CD4-positive, alpha-beta T cell (primary cell): ENCODE measurements around the gene CLSTN2. TPM values are rescaled to one million over a fixed set of nuclear protein-coding genes. Genes with fewer than 3 reads are reported as not detected.

Experiments
- ATAC-seq: fragments of 200-7000 bp; cut with Tn5 transposase; one replicate; pipeline ENCODE4 v1.10.0; 2022; ENCODE audit warnings: mild to moderate bottlenecking; ENCODE audit not compliant: poor library complexity
- CTCF ChIA-PET: fragments of 350-600 bp; sonication (Branson Sonifier 250); formaldehyde crosslinking; loops from one replicate; lab custom pipeline; 2021; ENCODE audit warnings: antibody characterized with exemption, inconsistent platforms; lab: Charles Lee
- POLR2A ChIA-PET: fragments of 350-600 bp; sonication (Branson Sonifier 250); formaldehyde crosslinking; loops from one replicate; lab custom pipeline; 2021; ENCODE audit warnings: antibody characterized with exemption, inconsistent platforms; lab: Charles Lee
- DNase-seq, 14 experiments: peaks; one replicate each; pipeline ENCODE4 v3.0.0-alpha.2; 2013 to 2020; ENCODE audit warnings: mixed read lengths in 2 of 14
- H3K27ac ChIP-seq, 2 donors: one replicate each; pipeline versions ENCODE4 v1.5.1 to v1.7.0; 2013; ENCODE audit warnings: low read length in 2 of 2, low read depth in 1 of 2, mild to moderate bottlenecking in 1 of 2
- H3K27me3 ChIP-seq, 2 experiments: 1 replicate in 1 of 2; 2 replicates in 1 of 2; pipeline versions ENCODE4 v1.6.1 to v1.7.0; 2013; ENCODE audit warnings: low read length in 2 of 2, control low read depth in 1 of 2, mild to moderate bottlenecking in 1 of 2, moderate library complexity in 1 of 2; ENCODE audit not compliant: insufficient read depth in 2 of 2, control insufficient read depth in 1 of 2
- H3K36me3 ChIP-seq: one replicate; pipeline ENCODE4 v1.6.1; 2013; ENCODE audit warnings: low read length, control low read depth; ENCODE audit not compliant: insufficient read depth
- H3K4me1 ChIP-seq: one replicate; pipeline ENCODE4 v1.6.1; 2013; ENCODE audit warnings: low read length, control low read depth; ENCODE audit not compliant: insufficient read depth
- H3K4me3 ChIP-seq: one replicate; pipeline ENCODE4 v1.5.1; 2013; ENCODE audit warnings: mild to moderate bottlenecking, low read length, moderate library complexity
- H3K9me3 ChIP-seq, 2 experiments: 1 replicate in 1 of 2; 2 replicates in 1 of 2; pipeline versions ENCODE4 v1.6.1 to v1.7.0; 2013; ENCODE audit warnings: low read length in 2 of 2, mild to moderate bottlenecking in 2 of 2, control low read depth in 1 of 2, moderate library complexity in 1 of 2; ENCODE audit not compliant: control insufficient read depth in 1 of 2, insufficient read depth in 1 of 2
- H3K27ac Mint-ChIP-seq: one replicate; pipeline ENCODE4 v1.8.0; 2020; ENCODE audit warnings: mixed read lengths
- H3K27me3 Mint-ChIP-seq: one replicate; pipeline ENCODE4 v1.8.0; 2021; ENCODE audit warnings: mixed read lengths
- H3K36me3 Mint-ChIP-seq: one replicate; pipeline ENCODE4 v1.8.0; 2021; ENCODE audit warnings: low read depth, mixed read lengths
- H3K4me1 Mint-ChIP-seq: one replicate; pipeline ENCODE4 v1.8.0; 2021; ENCODE audit warnings: low read depth, mixed read lengths
- H3K4me3 Mint-ChIP-seq: one replicate; pipeline ENCODE4 v1.8.0; 2020; ENCODE audit warnings: mild to moderate bottlenecking, mixed read lengths
- H3K9me3 Mint-ChIP-seq: one replicate; pipeline ENCODE4 v1.8.0; 2020; ENCODE audit warnings: mixed read lengths
- intact Hi-C, 2 experiments: fragments of 100-400 bp; cut with DNase I in 1 of 2; cut with micrococcal nuclease in 1 of 2; formaldehyde crosslinking; loops; one replicate each; pipeline versions ENCODE4 v1.15.1 to v1.9.0; 2023 to 2025; cut with DNase I, micrococcal nuclease
- total RNA-seq, 174 experiments: library from RNA in 2 of 174; stranded (reverse) in 2 of 174; gene quantifications; one replicate each; pipeline ENCODE4 v1.2.3 and lab custom pipeline; 2021 to 2026
- TF ChIP-seq, protein P1 (sequence below): fragments of 200-600 bp; IDR thresholded peaks from one replicate; pipeline ENCODE4 v1.8.0; 2022; ENCODE audit warnings: antibody characterized with exemption, mild to moderate bottlenecking

CLSTN2 gene
- total RNA-seq, 2 experiments from 2014 or later = not detected

DNA sequence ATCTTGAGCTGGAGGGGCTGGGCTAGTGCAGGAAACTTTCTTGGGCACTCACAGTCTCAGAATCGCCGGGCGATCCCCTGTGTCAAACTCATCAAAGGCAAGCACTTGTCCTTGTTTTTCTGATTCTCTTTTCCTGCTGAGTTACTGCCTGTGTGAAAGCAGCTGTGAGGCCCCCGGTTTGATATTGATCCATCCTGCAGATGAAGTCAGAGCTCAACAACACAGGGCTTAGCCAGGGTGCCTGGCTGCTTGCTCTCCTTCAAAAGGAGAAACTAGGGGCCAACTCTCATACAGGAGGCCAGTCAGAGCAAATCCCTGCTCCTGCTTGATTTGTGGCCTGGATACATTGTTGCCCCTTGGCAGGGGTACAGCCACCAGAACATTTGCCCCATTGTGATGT, 22.9 kb downstream of the CLSTN2 start:
- Mint-ChIP-seq H3K4me3 (no peak overlapping the region), H3K36me3 (no peaks in the 10 kb centered on the region), H3K4me1 (no peaks in the 10 kb centered on the region), H3K9me3 (no peaks in the 10 kb centered on the region), H3K27ac (no peak overlapping the region), H3K27me3 (peaks cover 12% of the 10 kb centered on the region)
- no peaks in the 10 kb centered on the region for H3K9me3 ChIP-seq
- no peak for DNase-seq
- H3K27ac ChIP-seq = no peak overlapping the region
- POLR2A ChIA-PET = no interaction called here
- intact Hi-C loops = no loop called here
- H3K4me3 ChIP-seq = no peak overlapping the region
- TF ChIP-seq, protein P1, sequence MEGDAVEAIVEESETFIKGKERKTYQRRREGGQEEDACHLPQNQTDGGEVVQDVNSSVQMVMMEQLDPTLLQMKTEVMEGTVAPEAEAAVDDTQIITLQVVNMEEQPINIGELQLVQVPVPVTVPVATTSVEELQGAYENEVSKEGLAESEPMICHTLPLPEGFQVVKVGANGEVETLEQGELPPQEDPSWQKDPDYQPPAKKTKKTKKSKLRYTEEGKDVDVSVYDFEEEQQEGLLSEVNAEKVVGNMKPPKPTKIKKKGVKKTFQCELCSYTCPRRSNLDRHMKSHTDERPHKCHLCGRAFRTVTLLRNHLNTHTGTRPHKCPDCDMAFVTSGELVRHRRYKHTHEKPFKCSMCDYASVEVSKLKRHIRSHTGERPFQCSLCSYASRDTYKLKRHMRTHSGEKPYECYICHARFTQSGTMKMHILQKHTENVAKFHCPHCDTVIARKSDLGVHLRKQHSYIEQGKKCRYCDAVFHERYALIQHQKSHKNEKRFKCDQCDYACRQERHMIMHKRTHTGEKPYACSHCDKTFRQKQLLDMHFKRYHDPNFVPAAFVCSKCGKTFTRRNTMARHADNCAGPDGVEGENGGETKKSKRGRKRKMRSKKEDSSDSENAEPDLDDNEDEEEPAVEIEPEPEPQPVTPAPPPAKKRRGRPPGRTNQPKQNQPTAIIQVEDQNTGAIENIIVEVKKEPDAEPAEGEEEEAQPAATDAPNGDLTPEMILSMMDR = no peak
- H3K36me3 ChIP-seq = no peaks in the 10 kb centered on the region
- peaks cover 0 to 3% of the 10 kb centered on the region in 2 experiments for H3K27me3 ChIP-seq
- CTCF ChIA-PET = no interaction called here
- ATAC-seq = no peak
- no peaks in the 10 kb centered on the region for H3K4me1 ChIP-seq

DNA sequence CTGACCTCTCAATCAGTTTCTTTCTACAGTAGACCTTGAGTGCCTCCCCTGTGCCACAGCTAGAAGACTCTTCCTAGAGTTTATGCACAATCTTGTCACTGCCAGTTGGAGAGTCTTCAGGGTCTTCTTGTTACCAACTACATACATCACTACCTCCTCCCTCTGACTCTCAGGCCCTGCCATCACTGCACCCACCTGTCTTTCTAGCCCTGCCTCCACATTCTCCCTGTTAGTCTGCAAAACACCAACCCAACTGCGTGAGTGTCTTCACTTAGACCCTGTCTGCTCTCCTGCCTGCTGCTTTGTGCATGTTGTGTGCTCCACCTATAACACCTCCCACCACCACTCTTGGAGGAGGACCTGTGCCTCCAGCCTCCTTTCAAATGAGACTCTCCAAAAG, 34.4 kb downstream of the CLSTN2 start:
- Histone ChIP-seq H3K27me3 (no peaks in the 10 kb centered on the region), H3K4me3 (no peak overlapping the region), H3K36me3 (no peaks in the 10 kb centered on the region), H3K9me3 (no peaks in the 10 kb centered on the region), H3K4me1 (no peaks in the 10 kb centered on the region), H3K27ac (no peak overlapping the region)
- TF ChIP-seq, protein P1 = no peak
- Mint-ChIP-seq H3K9me3 (no peaks in the 10 kb centered on the region), H3K4me3 (no peak overlapping the region), H3K4me1 (no peaks in the 10 kb centered on the region), H3K36me3 (no peaks in the 10 kb centered on the region), H3K27me3 (peaks cover under 1% of the 10 kb centered on the region), H3K27ac (no peak overlapping the region)
- no peak for ATAC-seq
- DNase-seq = no peak
- CTCF ChIA-PET = no interaction called here
- intact Hi-C loops = no loop called here
- POLR2A ChIA-PET = no interaction called here

DNA sequence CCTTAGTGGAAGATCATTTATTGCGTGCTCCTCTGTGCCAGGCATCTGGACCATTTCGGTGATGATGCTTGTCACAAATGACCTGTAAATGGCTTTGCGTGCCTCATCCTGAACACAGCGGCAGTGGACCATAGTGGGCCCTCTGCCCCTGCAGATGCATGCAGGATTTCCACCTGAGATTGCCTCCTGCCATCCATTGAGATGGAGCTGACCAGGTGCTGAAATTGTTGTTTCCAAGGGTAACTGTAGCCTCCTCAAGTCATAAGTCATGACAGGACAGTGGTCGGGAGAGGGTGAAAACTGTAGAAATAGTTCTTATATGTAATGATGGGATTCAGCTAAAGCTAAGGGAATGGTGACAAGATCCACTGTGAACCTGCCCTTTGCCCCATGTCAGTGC, 35.5 kb downstream of the CLSTN2 start:
- Histone ChIP-seq H3K4me1 (no peaks in the 10 kb centered on the region), H3K4me3 (no peak overlapping the region), H3K27ac (no peak overlapping the region), H3K9me3 (no peaks in the 10 kb centered on the region), H3K27me3 (no peaks in the 10 kb centered on the region), H3K36me3 (no peaks in the 10 kb centered on the region)
- TF ChIP-seq, protein P1 = no peak
- intact Hi-C loops = no loop called here
- ChIA-PET POLR2A (no interaction called here), CTCF (no interaction called here)
- H3K9me3 Mint-ChIP-seq = no peaks in the 10 kb centered on the region
- DNase-seq = no peak
- H3K27me3 Mint-ChIP-seq = no peaks in the 10 kb centered on the region
- H3K4me3 Mint-ChIP-seq = no peak overlapping the region
- H3K4me1 Mint-ChIP-seq = no peaks in the 10 kb centered on the region
- no peaks in the 10 kb centered on the region for H3K36me3 Mint-ChIP-seq
- ATAC-seq = no peak
- H3K27ac Mint-ChIP-seq = no peak overlapping the region
